GM21360 (cell line): Measurements from ENCODE around the gene KIRREL3.

ENCODE experiments used
- ATAC-seq: cut with Tn5 transposase; IDR thresholded peaks from one replicate; pipeline ENCODE4 v1.9.1; 2021; ENCODE audit warnings: mild to moderate bottlenecking, moderate library complexity; ENCODE audit not compliant: unreplicated experiment

Gene KIRREL3

DNA sequence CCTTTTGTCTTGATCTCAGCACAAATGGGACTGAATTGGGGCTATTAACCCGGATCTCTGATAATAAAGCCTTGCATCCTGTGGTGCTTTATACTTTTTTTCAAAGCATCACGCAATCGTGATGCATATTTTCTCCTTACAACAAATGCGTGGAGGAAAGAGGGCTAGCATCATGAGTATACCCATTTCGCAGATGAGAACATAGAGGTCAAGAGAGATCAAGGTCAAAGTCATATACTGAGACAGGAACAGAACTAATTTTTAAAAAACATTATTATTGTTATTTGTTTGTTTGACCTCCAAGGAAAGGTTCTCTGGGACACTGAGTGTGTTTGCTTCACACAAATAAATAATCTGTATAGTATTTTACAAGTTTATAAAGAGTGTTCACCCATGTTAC, 453.9 kb downstream of the KIRREL3 start:
- ATAC-seq, result no peak

DNA sequence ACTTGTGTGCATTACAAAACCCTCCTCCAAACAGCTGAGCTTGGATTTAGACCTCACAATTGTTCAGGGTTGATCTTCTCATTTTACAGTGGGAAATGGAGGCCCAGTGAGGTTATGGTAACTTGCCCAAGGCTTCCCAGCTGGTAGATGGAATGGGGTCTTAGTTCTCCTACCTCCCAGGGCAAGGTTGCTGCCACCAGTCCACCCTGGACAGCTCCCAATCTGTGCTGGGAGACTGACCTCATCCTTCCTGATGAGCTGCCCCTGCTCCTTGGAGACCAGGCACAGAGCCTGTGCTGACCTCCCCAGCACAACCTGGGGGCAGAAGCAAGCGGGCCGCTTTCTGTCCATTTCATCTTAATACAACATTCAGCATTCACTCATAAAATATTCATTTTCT, 454.4 kb downstream of the KIRREL3 start:
- ATAC-seq, result no peak

DNA sequence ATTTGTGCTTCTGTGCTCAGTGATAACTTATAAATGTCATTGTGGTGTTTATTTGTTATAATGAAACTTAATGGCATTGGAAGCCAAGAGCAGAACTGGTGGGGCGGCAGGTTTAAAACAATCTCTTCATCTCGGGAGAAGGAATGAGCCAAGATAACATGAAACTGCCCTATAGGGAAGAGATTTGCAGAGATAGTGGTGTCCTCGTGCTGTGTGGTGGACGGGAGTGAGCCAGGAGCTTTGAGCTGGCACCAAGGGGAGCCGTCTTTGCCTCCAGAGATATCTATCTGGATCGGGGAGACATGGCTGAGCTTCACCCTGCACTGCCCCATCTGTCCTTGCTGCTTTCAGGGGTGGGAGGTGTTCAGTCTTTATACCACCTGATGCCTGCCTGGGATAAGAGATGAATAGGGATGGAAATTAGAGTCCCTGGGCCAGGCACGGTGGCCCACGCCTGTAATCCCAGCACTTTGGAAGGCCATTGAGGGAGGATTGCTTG, 455.5 kb downstream of the KIRREL3 start:
- no peak for ATAC-seq

DNA sequence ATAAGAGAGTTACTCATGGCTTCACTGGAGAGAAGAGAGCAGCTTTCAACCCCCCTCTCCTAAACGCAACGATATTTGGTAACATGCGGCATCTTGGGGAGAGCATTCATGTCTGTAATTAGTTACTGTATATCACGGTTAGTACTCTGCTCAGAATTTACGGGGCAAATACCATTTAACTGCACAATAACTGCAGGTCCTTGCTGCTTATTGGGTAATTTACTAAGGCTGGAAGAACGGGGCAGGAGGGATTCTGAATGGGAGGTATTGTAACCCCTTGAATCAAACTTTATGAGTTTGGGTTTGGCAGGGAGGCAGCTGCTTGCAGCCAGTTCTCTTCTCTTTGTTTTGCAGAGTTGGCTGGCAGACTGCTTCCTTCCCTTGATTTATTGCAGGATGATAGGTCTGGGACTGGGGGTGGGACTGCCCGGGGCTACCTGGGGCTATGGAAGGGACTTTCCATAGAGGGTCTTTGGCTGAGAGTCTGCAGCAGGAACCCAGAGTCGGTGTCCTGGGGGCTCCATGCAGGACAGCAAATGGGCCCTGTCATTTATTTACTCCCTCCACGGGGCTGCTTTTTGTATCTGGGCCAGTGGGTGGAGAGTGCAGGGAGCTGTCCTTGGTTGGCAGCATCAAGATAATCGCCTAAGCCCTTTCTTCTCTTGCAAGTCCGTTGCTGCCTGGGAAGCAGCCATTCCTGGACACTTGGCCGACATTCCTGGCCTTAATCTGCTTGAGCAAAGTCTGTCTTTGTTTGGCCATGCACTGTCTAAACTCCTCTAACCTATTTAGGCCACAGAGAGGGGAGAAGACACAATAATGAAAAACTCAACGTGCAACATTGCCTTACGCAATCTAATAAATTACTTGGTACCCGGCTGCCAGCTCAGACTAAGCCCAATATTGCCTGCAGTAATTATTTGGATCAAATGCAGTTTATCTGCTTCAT, 456.2 kb downstream of the KIRREL3 start:
- ATAC-seq, result no peak

DNA sequence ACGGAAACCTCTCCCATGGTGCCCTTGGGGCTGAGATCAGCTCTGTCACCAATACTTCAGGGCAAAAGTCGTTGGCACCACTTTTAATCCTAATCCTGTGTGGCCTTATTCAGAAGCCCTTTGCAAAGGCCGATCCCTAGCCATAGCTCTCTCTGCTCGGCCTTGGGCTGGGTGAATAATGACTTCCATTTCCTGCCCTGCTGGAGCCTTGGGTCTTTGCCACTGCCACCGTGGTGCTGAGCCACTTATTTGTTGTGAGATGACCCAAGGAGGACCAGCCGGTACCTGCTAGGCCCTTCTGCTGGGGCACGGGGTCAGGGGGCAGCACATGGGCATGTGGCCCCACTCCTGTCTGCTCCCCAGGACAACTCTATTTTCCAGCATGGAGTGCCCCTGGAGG, 456.9 kb downstream of the KIRREL3 start:
- no peak for ATAC-seq

DNA sequence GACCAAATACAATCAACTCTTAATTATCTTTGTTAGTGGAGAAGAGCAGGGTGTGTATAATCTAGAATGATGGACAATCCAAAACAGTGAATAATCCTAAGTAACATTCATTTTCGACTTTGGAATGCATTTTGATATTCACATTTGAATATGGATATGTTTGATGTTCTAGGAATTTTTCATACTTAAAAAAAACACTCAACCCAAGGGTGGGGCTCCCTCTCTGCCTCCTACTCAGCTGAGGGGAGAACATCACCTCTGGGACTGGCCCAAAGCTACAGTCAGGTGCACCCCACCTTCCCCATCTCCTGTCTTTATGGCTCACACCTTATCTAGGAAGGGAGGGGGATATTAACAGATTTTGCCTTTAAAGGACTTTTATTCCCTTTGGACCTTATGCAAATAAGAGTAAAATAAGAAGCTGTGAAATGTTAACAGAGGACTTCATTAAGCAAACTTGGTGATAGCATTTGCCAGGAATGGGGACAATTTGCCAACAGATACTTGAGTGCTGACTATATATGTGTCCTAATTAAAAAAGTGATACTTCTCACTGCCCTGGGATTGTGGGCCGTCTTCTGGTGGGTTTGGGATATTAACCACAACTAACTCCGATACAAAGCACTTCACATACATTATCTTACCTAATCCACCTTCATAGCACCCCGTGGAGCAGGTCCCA, 458.1 kb downstream of the KIRREL3 start:
- no peak for ATAC-seq

DNA sequence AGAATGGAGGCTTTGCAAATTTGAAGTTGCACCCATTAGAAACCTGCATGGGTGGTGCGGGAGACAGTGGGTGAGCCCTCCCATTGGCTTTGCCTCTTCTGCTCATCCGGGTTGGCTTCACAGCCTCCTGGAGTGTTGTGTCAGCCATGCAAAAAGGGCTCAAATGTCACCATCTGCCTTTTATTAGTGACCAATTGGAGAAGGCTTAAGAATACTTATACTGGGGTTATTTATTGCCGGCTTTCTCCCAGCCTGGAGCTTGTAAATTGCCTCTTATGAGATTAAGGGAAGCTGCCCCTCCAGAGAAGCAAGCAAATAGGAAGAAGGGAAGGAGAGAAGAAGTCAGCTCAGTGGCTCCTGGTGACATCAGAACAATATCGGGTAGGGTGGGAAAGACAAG, 462.5 kb downstream of the KIRREL3 start:
- ATAC-seq, result no peak

DNA sequence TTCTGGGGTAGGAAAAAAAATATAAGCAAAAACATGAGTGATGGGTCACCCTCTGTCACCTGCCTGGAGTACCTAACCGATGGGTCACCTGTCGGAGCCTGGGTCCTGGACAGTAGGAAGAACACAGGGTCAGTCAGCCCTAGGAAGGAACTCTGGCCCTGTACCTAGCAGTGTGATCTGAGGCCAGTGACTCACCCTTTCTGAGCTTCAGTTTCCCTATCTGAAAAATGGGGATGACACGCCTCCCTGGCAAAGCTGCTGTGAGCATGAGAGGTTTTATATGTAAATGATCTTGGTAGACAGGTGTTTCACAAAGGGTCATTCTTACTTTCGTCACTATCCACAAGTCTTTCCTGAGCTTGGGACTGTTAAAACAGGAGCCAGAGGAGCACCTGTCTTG, 463.1 kb downstream of the KIRREL3 start:
- ATAC-seq, result no peak

DNA sequence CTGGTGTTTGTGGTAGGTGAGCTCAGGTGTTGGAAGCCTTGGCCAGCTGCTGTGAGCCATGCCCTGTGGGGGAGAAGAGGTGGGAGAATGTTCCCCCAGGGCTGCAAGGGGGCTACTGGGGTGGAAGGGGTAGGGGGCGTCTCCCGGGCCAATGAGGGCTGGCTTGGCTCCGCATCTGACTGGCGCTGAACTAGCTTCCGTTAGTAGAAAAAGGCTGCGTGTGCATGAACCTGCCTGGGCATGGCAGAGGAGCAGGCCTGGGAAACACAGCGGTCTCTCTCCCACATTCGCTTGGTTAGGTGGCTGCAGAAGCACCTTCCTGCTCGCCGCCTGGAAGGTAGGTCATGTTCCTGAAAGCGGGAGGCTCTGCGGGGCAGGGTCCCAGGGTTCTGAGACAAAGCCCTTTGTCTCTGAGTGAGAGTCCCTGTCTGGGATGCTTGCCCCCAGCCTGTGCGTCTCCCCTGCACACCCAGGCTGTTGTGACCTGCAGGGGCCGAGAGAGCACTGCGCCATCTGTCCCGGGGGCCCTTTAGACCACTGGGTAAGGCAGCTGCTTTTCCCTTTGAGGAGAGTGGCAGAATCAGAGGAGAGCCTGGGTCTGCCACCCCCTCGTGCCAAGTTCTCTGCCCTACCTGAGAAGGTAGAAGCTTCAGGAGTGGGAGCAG, 466.3 kb downstream of the KIRREL3 start:
- no peak for ATAC-seq

DNA sequence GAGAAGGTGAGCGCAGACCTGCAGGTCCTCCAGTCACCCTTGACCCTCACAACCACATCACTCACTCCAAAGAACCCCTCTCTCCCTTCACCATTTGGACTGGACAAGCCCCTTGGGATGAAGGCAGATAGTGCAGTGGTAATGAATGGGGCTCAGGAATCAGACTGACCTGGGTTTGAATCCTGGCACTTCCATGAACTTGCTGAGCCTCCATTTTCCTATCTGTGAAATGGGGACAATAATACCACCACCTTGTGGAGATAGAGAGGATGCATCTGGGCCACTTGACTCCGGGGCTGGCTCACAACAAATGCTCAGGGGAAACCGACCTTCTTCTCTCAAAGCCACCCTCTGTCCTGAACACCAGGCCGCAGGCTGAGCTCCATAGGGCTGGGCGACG, 467.0 kb downstream of the KIRREL3 start:
- ATAC-seq, result no peak

DNA sequence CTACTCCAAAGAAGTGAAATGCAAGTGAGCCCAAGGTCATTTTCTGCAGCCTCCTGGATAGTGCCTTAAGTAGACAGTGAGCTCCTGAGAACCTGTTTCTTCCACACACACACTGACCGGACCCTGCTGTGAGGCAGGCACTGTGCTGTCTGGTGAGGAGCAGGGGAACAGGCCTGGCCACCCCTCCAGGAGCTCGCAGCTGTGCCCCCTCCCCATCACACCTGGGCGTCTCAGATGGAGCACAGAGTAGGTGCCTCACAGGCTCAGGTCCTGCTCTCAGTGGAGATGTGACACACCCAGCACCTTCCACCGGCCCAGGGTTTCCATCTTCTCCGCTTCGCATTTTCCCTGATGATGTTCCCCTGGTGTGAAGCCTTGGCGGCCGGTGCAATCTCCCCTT, 470.2 kb downstream of the KIRREL3 start:
- no peak for ATAC-seq

DNA sequence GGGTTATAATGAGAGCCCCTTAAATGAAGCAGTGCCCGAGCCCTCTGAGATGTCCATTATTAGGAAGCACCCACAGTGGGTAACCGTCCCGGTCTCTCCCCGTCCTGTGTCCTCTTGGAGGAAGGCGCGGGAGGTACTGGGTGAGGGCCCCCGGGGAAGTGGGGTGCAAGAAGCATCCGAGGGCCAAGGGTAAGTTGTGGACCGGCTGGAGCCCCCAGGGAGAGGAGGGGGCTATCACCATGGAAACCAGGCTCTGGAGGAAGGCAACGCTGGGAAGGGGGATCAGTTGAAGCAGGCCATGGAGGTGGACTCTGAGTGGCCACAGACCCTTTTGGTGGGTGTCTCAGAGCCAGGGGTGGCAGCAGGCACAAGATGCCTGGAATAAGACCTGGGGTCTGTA, 471.5 kb downstream of the KIRREL3 start:
- no peak for ATAC-seq

DNA sequence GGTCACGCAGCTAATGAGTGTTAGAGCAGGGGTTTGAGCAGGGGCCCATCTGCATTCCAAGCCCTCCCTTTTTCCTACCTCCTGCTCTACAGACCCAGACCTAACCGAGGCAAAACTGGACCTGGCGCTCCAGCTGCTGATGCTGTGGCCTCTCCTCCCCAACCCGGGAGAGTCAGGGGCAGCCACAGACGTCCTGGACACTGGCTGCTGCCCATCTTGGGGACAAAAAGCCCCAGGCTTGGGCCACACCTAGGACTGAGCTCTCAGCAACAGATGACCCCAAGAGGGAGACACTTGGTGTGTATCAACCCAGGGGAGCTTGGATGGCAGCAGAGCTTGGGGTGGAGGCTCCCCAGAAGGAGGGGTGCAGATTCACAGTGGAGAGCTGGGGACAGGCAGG, 472.5 kb downstream of the KIRREL3 start:
- no peak for ATAC-seq

DNA sequence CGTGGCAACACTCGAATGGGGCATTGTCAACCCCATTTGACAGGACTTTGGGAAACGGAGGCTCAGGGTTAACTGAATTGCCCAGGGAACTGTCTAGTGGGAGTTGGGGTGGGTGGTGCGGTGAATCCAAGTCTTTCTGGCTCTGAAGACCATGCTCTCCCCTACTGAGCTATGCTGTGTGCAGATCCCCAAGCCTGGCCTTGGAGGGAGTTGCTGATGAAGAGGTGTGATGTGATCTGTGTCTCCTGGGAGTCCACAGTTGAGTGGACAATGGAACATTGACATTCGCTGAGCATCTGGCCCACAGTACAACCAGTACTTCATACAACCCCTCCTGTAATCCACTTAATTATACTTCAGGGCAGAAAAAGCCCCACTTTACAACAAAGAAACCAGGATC, 472.9 kb downstream of the KIRREL3 start:
- no peak for ATAC-seq

DNA sequence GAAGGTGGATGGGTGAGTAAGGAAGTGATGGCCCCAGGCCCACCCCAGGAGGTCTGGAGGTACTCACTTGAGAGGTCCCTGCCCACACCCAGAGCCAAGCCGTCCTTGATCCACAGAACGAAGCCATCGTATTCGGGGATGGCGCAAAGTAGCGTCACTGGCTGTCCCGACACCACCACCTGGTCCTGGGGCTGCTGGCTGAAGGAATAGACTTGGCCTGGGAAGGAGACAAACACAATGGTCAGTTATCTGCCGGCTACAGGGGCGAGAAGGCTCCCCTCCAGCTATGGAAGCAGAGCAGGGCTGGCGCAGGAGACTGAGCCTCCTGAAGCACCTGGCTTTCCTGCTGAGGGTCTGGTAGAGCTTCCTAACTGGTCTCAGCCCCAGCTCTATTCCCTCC, 474.1 kb downstream of the KIRREL3 start:
- no peak for ATAC-seq

DNA sequence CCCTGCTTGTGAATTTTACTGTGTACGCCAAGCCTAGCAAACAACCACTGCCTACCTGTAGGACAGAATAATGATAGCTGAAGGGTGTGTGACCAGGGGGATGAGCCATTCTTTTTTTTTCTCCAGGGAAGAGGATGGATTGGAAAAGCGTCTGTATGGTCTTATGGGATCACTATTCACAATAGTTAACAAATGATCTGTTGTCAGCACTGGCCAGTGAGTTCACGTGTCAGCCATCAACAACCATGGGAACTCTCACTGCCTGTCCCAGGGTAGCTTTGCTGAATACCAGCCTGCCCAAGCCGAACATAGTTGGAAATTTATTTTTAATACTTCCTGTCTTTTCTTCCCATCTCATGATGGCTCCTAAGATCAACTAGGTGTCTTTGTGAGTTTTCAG, 474.9 kb downstream of the KIRREL3 start:
- no peak for ATAC-seq

DNA sequence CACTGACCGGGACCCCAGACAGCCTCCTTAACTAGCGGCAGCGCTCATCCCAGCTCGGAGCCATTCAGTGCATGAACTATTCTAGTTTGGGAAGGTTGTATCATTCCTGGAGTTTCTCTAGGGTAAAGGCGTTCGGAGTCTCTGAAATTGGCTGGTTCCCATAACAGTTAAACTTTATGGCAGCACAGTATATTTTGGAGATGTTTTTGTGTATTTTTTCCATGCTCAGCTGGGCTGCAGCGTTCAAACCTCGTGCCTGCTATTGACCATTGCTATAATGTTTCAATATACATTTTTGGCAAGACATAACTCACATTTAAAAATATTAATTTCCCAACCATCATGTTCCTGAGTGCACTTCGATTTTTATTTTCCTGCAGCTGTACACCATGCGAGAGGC, 475.4 kb downstream of the KIRREL3 start:
- no peak for ATAC-seq

DNA sequence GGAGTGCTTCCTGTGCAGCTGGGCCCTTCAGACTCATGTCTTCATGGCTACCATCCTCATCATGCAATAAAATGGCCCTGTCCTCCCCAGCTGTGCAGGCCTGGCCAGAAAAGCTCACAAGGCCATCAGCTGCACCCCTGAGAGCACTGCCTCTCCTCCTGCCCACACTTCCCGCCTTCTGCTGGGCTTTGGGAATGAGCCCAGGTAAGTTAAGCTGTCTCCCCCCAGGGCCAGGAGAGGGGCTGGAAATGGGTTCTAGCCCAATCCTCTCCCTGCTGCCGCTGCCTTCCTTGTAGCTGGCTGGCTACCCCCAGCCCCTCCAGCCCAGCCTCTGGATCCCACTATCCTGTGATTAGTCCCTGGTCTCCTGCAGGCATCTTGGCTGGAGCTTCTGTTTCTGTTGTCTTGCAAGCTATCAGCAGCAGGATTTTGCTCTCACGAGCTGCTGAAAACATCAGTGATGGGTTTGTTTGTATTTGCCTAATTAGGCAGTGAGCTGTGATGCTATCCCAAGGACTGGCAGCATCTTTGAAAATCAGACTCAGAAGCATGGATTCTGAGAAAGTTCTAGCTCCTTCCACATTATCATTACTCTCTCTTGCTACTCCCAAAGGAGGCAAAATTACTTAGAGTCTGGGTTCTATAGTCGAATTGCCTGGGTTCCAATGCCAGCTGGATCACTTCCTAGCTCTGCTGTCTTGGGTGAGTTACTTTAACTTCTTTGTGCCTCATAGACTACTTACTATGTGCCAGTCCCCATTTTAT, 476.9 kb downstream of the KIRREL3 start:
- ATAC-seq, result no peak

DNA sequence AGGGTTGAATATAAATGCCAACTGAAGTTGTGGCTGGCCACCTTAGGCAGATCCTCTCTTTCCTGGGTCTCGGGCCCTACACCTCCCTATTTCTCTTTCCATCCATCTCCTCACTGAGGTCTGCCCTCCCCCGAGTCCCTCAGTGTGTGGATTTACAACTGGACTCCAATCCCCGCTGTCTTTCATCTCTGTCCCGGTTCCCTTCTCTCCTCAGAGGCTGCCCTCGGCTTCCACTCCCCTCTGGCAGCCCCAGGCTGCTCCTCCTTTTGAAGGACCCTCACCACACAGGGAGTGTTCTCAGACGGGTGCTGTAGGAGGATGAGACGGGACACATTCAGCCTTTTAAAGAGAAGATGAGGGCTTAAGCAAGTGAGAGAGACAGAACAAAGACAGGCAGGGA, 478.0 kb downstream of the KIRREL3 start:
- no peak for ATAC-seq

DNA sequence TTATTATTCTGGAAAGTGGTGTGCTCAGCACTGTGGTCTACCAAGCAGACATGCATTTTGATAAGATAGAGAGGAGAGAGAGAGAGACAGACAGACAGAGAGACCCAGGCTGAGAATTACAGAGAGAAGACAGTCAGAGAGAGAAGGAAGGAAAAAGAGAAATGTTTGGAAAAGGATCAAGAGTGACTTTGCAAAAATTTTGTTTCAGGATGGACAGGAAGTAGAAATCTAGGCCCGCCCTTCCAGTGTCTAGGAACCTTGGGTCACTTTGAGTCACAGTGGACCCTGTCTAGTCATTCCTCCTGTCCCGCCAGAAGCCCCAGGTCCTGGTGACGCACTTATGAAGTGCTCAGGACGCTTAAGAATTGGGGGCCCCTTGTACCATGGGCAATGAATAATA, 478.4 kb downstream of the KIRREL3 start:
- ATAC-seq, result no peak

DNA sequence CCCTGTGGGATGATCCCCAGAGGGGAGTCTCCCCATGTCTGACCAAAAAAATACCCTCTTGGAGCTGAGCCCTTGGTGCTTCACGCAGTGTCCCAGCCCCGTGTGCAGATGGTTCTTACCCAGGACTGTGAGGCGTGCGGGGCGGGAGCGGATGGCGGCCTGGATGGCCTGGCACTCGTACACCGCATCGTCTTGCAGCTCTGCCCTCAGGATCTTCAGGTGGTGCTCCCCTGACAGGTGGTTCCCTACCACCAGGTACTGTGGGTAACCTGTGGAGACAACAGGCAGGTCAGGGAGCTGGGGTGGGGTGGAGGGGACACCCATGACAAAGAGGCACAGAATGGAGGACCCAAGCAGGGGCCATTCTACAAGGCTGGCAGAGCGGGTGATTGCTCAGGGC, 479.4 kb downstream of the KIRREL3 start:
- ATAC-seq, result no peak
